Measurements from ENCODE around the gene IL3.

The IL3 gene

DNA sequence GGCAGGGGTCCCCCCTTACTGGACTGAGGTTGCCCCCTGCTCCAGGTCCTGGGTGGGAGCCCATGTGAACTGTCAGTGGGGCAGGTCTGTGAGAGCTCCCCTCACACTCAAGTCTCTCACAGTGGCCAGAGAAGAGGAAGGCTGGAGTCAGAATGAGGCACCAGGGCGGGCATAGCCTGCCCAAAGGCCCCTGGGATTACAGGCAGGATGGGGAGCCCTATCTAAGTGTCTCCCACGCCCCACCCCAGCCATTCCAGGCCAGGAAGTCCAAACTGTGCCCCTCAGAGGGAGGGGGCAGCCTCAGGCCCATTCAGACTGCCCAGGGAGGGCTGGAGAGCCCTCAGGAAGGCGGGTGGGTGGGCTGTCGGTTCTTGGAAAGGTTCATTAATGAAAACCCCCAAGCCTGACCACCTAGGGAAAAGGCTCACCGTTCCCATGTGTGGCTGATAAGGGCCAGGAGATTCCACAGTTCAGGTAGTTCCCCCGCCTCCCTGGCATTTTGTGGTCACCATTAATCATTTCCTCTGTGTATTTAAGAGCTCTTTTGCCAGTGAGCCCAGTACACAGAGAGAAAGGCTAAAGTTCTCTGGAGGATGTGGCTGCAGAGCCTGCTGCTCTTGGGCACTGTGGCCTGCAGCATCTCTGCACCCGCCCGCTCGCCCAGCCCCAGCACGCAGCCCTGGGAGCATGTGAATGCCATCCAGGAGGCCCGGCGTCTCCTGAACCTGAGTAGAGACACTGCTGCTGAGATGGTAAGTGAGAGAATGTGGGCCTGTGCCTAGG, 13.0 kb downstream of the IL3 start, which contains the start of gene CSF2:
Gene CSF2 (plus strand): TSS at position 559 of the 783 bp plus-strand sequence. CDS start 35 bp downstream, at position 594.
- TF ChIP-seq, protein P1, sequence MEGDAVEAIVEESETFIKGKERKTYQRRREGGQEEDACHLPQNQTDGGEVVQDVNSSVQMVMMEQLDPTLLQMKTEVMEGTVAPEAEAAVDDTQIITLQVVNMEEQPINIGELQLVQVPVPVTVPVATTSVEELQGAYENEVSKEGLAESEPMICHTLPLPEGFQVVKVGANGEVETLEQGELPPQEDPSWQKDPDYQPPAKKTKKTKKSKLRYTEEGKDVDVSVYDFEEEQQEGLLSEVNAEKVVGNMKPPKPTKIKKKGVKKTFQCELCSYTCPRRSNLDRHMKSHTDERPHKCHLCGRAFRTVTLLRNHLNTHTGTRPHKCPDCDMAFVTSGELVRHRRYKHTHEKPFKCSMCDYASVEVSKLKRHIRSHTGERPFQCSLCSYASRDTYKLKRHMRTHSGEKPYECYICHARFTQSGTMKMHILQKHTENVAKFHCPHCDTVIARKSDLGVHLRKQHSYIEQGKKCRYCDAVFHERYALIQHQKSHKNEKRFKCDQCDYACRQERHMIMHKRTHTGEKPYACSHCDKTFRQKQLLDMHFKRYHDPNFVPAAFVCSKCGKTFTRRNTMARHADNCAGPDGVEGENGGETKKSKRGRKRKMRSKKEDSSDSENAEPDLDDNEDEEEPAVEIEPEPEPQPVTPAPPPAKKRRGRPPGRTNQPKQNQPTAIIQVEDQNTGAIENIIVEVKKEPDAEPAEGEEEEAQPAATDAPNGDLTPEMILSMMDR (conservative IDR thresholded peaks at IDR 0.05; ENCODE audit: low read depth, low read length) = no peak
- no peak for DNase-seq (ENCODE audit: low read depth)
- H3K4me3 ChIP-seq (ENCODE audit: low read length) = no peak within 1 kb of the TSS

DNA sequence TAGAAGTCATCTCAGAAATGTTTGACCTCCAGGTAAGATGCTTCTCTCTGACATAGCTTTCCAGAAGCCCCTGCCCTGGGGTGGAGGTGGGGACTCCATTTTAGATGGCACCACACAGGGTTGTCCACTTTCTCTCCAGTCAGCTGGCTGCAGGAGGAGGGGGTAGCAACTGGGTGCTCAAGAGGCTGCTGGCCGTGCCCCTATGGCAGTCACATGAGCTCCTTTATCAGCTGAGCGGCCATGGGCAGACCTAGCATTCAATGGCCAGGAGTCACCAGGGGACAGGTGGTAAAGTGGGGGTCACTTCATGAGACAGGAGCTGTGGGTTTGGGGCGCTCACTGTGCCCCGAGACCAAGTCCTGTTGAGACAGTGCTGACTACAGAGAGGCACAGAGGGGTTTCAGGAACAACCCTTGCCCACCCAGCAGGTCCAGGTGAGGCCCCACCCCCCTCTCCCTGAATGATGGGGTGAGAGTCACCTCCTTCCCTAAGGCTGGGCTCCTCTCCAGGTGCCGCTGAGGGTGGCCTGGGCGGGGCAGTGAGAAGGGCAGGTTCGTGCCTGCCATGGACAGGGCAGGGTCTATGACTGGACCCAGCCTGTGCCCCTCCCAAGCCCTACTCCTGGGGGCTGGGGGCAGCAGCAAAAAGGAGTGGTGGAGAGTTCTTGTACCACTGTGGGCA, 13.8 kb downstream of the IL3 start:
- TF ChIP-seq, protein P1 (conservative IDR thresholded peaks at IDR 0.05; ENCODE audit: low read depth, low read length) = no peak
- DNase-seq (ENCODE audit: low read depth) = no peak
- H3K4me3 ChIP-seq (ENCODE audit: low read length) = no peak overlapping the region

DNA sequence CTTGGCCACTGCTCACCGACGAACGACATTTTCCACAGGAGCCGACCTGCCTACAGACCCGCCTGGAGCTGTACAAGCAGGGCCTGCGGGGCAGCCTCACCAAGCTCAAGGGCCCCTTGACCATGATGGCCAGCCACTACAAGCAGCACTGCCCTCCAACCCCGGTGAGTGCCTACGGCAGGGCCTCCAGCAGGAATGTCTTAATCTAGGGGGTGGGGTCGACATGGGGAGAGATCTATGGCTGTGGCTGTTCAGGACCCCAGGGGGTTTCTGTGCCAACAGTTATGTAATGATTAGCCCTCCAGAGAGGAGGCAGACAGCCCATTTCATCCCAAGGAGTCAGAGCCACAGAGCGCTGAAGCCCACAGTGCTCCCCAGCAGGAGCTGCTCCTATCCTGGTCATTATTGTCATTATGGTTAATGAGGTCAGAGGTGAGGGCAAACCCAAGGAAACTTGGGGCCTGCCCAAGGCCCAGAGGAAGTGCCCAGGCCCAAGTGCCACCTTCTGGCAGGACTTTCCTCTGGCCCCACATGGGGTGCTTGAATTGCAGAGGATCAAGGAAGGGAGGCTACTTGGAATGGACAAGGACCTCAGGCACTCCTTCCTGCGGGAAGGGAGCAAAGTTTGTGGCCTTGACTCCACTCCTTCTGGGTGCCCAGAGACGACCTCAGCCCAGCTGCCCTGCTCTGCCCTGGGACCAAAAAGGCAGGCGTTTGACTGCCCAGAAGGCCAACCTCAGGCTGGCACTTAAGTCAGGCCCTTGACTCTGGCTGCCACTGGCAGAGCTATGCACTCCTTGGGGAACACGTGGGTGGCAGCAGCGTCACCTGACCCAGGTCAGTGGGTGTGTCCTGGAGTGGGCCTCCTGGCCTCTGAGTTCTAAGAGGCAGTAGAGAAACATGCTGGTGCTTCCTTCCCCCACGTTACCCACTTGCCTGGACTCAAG, 14.6 kb downstream of the IL3 start:
- H3K4me3 ChIP-seq (ENCODE audit: low read length) = no peak overlapping the region
- no peak for DNase-seq (ENCODE audit: low read depth)

DNA sequence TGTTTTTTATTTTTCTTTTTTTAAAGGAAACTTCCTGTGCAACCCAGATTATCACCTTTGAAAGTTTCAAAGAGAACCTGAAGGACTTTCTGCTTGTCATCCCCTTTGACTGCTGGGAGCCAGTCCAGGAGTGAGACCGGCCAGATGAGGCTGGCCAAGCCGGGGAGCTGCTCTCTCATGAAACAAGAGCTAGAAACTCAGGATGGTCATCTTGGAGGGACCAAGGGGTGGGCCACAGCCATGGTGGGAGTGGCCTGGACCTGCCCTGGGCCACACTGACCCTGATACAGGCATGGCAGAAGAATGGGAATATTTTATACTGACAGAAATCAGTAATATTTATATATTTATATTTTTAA, 15.2 kb downstream of the IL3 start:
- H3K4me3 ChIP-seq (ENCODE audit: low read length) = no peak overlapping the region
- TF ChIP-seq, protein P1 (conservative IDR thresholded peaks at IDR 0.05; ENCODE audit: low read depth, low read length) = no peak
- DNase-seq (ENCODE audit: low read depth) = no peak

More for the DNA sequence above, 14.6 kb downstream of the IL3 start:
- TF ChIP-seq, protein P1 (conservative IDR thresholded peaks at IDR 0.05; ENCODE audit: low read depth, low read length) = no peak

DNA sequence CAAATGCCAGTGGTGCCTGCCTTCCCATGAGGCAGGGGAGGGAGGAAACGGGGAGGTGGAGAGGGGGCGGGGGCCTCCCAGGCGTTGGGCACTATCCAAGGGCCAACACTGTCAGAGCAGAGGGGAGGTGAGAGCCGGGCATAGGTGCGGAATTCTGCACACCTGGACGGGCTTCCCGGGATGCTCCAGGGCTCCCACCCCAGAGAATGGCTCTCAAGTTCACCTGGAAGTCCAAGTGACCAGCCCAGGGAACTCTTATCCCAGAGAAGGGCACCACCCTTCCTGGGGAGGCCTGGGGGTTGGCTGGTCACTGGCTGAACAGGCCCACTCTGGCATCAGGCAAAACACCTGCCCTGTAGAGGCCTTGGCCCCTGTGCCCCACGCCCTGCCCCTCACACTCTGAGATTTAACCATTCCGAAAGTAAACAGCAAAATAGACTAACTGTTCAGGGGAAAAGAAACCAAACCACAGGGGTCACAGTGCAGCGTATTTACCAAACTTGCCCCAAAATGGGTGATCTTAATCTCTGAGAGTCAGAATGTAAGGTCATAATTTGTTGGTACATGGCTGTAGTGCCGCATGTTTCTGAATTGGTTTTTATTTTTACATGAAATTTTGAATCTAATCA, 15.9 kb downstream of the IL3 start:
- no peak overlapping the region for H3K4me3 ChIP-seq (ENCODE audit: low read length)
- TF ChIP-seq, protein P1 (conservative IDR thresholded peaks at IDR 0.05; ENCODE audit: low read depth, low read length) = no peak
- DNase-seq (ENCODE audit: low read depth) = no peak

DNA sequence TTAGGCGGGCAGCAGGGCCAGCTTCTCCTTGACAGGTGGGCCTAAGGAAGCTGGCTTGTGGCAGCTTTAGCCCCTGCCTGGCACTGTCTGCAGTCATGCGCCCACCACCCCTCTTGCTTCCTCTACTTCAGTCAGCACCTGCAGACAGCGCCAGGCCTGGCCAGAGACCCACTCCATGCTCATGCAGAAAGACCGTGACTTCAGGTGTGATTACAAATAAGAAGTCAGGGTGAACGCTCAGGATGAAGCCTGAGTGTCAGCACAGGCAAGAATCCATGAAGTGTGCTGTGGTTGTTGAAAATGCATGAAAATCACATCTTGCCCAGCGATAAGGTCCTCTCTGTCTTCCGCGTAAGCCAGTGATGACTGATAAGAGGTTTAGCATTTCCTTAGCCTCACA, 16.5 kb downstream of the IL3 start:
- no peak overlapping the region for H3K4me3 ChIP-seq (ENCODE audit: low read length)
- TF ChIP-seq, protein P1 (conservative IDR thresholded peaks at IDR 0.05; ENCODE audit: low read depth, low read length) = no peak
- DNase-seq (ENCODE audit: low read depth) = no peak
